HCT116 (cell line): ENCODE data around the gene TNKS1BP1. TPM values are rescaled to one million over a fixed set of nuclear protein-coding genes. Genes with fewer than 3 reads are reported as not detected.

ENCODE experiments used
- ATAC-seq: fragments of 200-7000 bp; cut with Tn5 transposase; 2 replicates; pipeline ENCODE4 v1.9.1; 2020; ENCODE audit warnings: mild to moderate bottlenecking, moderate library complexity
- BruUV-seq: library from RNA; stranded (reverse); fragments of 400-500 nt; replicated peaks from 2 replicates; lab custom pipeline; 2021; lab: Mats Ljungman, UMichigan
- CTCF ChIA-PET: fragments of 300-600 bp; sonication (Branson Sonifier 250); formaldehyde crosslinking; loops from one replicate; lab custom pipeline; 2021; ENCODE audit warnings: antibody characterized with exemption; lab: Charles Lee
- POLR2A ChIA-PET: fragments of 300-600, 350-600 bp; sonication (Branson Sonifier 250); formaldehyde crosslinking; loops from one replicate; lab custom pipeline; 2021; ENCODE audit warnings: antibody characterized with exemption; lab: Charles Lee
- RAD21 ChIA-PET, 2 experiments: fragments of 300-600 bp; sonication (Branson Sonifier 250); formaldehyde crosslinking; loops; one replicate each; lab custom pipeline; 2023; ENCODE audit warnings: low total read pairs in 2 of 2; ENCODE audit not compliant: uncharacterized antibody in 2 of 2, unreplicated experiment in 2 of 2, low non-redundant PET in 1 of 2; lab: Charles Lee
- DNase-seq: peaks from one replicate; pipeline ENCODE4 v3.0.0-alpha.2; 2010; ENCODE audit warnings: low read depth, low spot score
- H2AFZ ChIP-seq: fragments of 200-600 bp; shearing (Covaris generic), sonication (generic); 2 replicates; pipeline ENCODE4 v1.6.1; 2017; ENCODE audit warnings: low read depth, mixed run types, mixed read lengths, antibody characterized with exemption, low read length; ENCODE audit not compliant: poor library complexity, severe bottlenecking
- H3K27ac ChIP-seq: 2 replicates; pipeline ENCODE4 v1.5.1; 2012; ENCODE audit warnings: low read depth, low read length
- H3K27me3 ChIP-seq: fragments of 200-600 bp; sonication (generic); 2 replicates; pipeline ENCODE4 v1.6.1; 2016; ENCODE audit warnings: mixed run types, low read length, mixed read lengths; ENCODE audit not compliant: insufficient read depth
- H3K36me3 ChIP-seq, 2 experiments: fragments of 200-500 bp in 1 of 2; fragments of 200-600 bp in 1 of 2; sonication (Bioruptor generic) in 1 of 2; sonication (generic) in 1 of 2; 2 replicates each; pipeline versions ENCODE4 v1.5.1 to v1.6.1; 2014 to 2016; ENCODE audit warnings: low read length in 2 of 2, inconsistent platforms in 1 of 2, mixed read lengths in 1 of 2, mixed run types in 1 of 2; ENCODE audit not compliant: insufficient read depth in 2 of 2, control insufficient read depth in 1 of 2
- H3K4me1 ChIP-seq, 2 experiments: fragments of 200-600 bp in 1 of 2; sonication (generic) in 1 of 2; 2 replicates each; pipeline versions ENCODE4 v1.5.1 to v1.6.1; 2012 to 2017; ENCODE audit warnings: low read length in 2 of 2, inconsistent platforms in 1 of 2, mild to moderate bottlenecking in 1 of 2, mixed read lengths in 1 of 2, mixed run types in 1 of 2, moderate library complexity in 1 of 2; ENCODE audit not compliant: insufficient read depth in 2 of 2, control insufficient read depth in 1 of 2
- H3K4me2 ChIP-seq: fragments of 200-600 bp; sonication (generic); 2 replicates; pipeline ENCODE4 v1.6.1; 2017; ENCODE audit warnings: mixed run types, low read length, mixed read lengths
- H3K4me3 ChIP-seq, 2 experiments: fragments of 200-600 bp in 1 of 2; sonication (generic) in 1 of 2; replicated peaks in 1 of 2; 2 replicates each; pipeline ENCODE4 v1.5.1; 2011 to 2016; ENCODE audit warnings: low read length in 2 of 2, control low read depth in 1 of 2, low read depth in 1 of 2, mild to moderate bottlenecking in 1 of 2, mixed read lengths in 1 of 2, mixed run types in 1 of 2
- H3K79me2 ChIP-seq: fragments of 200-600 bp; sonication (generic); 2 replicates; pipeline ENCODE4 v1.6.1; 2017; ENCODE audit warnings: mild to moderate bottlenecking, mixed run types, low read length, moderate library complexity, mixed read lengths; ENCODE audit not compliant: insufficient read depth
- H3K9ac ChIP-seq: fragments of 200-600 bp; sonication (generic); 2 replicates; pipeline ENCODE4 v1.6.1; 2016; ENCODE audit warnings: low read length, mixed read lengths
- H3K9me2 ChIP-seq: fragments of 200-600 bp; sonication (generic), shearing (Covaris generic); 2 replicates; pipeline ENCODE4 v1.6.1; 2017; ENCODE audit warnings: mixed run types, mild to moderate bottlenecking, moderate library complexity; ENCODE audit not compliant: insufficient read depth
- H3K9me3 ChIP-seq, 2 experiments: fragments of 200-500 bp in 1 of 2; fragments of 200-600 bp in 1 of 2; sonication (Bioruptor generic) in 1 of 2; sonication (generic) in 1 of 2; 2 replicates each; pipeline ENCODE4 v1.6.1; 2014 to 2017; ENCODE audit warnings: low read length in 2 of 2, mixed read lengths in 2 of 2, inconsistent platforms in 1 of 2, low read depth in 1 of 2, mild to moderate bottlenecking in 1 of 2, mixed run types in 1 of 2, moderate library complexity in 1 of 2; ENCODE audit not compliant: control insufficient read depth in 1 of 2, insufficient read depth in 1 of 2
- H4K20me1 ChIP-seq: fragments of 200-600 bp; sonication (generic), shearing (Covaris generic); 2 replicates; pipeline ENCODE4 v1.6.1; 2017; ENCODE audit warnings: mixed run types, mild to moderate bottlenecking, moderate library complexity; ENCODE audit not compliant: insufficient read depth
- CEBPB ChIP-seq: IDR thresholded peaks from 2 replicates; pipeline ENCODE4 v1.6.1; 2012; ENCODE audit warnings: low read depth
- POLR2AphosphoS5 ChIP-seq: IDR thresholded peaks from 2 replicates; pipeline ENCODE4 v1.6.1; 2011; ENCODE audit warnings: mild to moderate bottlenecking, low read depth, low read length, moderate library complexity
- REST ChIP-seq: IDR thresholded peaks from 2 replicates; pipeline ENCODE4 v1.6.1; 2012; ENCODE audit warnings: low read depth
- intact Hi-C: fragments of 100-400 bp; cut with micrococcal nuclease; formaldehyde crosslinking; loops from 2 replicates; pipeline ENCODE4 v1.10.0; 2022
- total RNA-seq: library from RNA; stranded (reverse); gene quantifications from one replicate; pipeline ENCODE4 v1.2.1, GENCODE V29; 2021; ENCODE audit not compliant: unreplicated experiment

The TNKS1BP1 gene
- total RNA-seq, 1 experiment from 2014 or later: 77.6 TPM

GRCh38 chr11:57277845-57278720, 46.7 kb downstream of the TNKS1BP1 start (continued):
- no peak for TF ChIP-seq REST

DNA sequence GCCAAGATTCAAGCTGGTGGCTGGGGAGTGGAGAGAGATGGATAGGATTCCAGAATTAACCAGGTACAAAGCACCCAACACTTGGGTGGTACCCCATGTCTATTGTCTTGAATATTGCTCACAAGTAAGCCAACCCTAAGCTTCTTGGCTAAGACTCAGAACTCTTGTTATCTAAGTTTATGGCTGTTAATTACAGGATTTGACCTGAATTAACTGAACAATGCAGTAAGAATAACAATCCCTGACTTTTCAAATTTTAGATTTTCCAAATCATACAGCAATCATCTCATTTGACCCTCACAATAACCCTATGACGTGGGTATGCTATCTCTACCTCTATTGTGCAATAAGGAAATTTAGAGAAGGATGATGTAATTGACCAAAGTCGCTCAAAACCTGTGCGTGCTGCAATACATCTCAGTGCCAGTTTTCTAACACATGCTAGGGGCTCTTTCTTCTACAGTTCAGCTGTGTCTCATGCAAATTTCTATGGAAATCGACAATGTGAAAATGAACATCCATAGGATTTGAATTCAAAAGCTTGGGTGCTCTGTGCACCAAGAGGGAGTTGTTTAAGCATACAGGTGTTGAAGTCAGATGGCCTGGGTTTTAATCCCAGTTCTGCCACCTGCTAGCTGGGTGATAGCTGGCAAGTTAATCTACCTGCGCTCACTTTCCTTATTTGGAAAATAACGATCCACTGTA, 47.6 kb downstream of the TNKS1BP1 start:
- ChIA-PET CTCF (interaction anchor here (1.4 kb wide), 1 partner anchor 8 kb away, joined by 3 read pairs; no protein-coding TSS in a partner anchor), RAD21 (no interaction called here), POLR2A (no interaction called here)
- ATAC-seq (no peak), DNase-seq (no peak)
- H4K20me1 ChIP-seq: no peaks in the 10 kb centered on the region
- H3K4me2 ChIP-seq: peak overlapping the region; percentile 92; the same call in 1 of the 2 replicates
- no peaks in the 10 kb centered on the region for H3K36me3 ChIP-seq
- H3K9me3 ChIP-seq: no peaks in the 10 kb centered on the region
- H3K9ac ChIP-seq: no peak overlapping the region
- intact Hi-C loops: no loop called here
- no TSS peak for BruUV-seq
- no peaks in the 10 kb centered on the region for H3K27me3 ChIP-seq
- TF ChIP-seq POLR2AphosphoS5: no peak
- TF ChIP-seq CEBPB: peak; percentile 14; the same call in 1 of the 2 replicates
- no peak overlapping the region for H3K27ac ChIP-seq
- no peaks in the 10 kb centered on the region for H3K9me2 ChIP-seq
- peaks cover 9 to 15% of the 10 kb centered on the region in 2 experiments for H3K4me1 ChIP-seq
- H3K79me2 ChIP-seq: no peaks in the 10 kb centered on the region
- no peak overlapping the region for H3K4me3 ChIP-seq
- peak overlapping the region; percentile 100 for H2AFZ ChIP-seq
